Measurements from ENCODE around the gene WNT3A. TPM values are rescaled to one million over a fixed set of nuclear protein-coding genes. Genes with fewer than 3 reads are reported as not detected.
A peak's percentile ranks its signal among the peaks of the same experiment; 100 is the strongest.

The WNT3A gene
- total and polyA plus RNA-seq, 4 donors: 0.09 to 3.1 (median 1.9) TPM

GRCh38 chr1:228050571-228051231, 43.9 kb downstream of the WNT3A start:
- Histone ChIP-seq H3K27ac (ENCODE audit: low read depth in 1 of 2, low read length in 1 of 2) (no peak overlapping the region), H3K9ac (ENCODE audit: insufficient read depth in 1 of 2, low read length in 2 of 2) (no peak overlapping the region), H3K27me3 (ENCODE audit: control insufficient read depth in 3 of 3, insufficient read depth in 3 of 3, low read length in 2 of 3) (peaks cover 0 to 8% (median 0%) of the 10 kb centered on the region in 3 donors), H3K4me1 (ENCODE audit: control insufficient read depth in 5 of 5, insufficient read depth in 5 of 5, low read length in 5 of 5) (peaks cover 0 to 10% (median 0%) of the 10 kb centered on the region in 5 donors), H3K36me3 (ENCODE audit: control insufficient read depth in 4 of 4, insufficient read depth in 4 of 4, low read length in 4 of 4) (no peaks in the 10 kb centered on the region), H3K9me3 (ENCODE audit: control insufficient read depth in 4 of 4, insufficient read depth in 3 of 4, low read length in 3 of 4) (peaks cover 0 to 4% (median 0%) of the 10 kb centered on the region in 4 donors), H3K4me3 (no peak overlapping the region)
- TF ChIP-seq CTCF (IDR thresholded peaks at IDR 0.05; ENCODE audit: control extremely low read depth, extremely low read depth): no peak
- 93 to 94% methylated on average over 30 of the region's 30 CpGs for WGBS, 2 donors
- DNase-seq: peak in 1 of 3 donors; percentile 10
- no peak for ATAC-seq (ENCODE audit: insufficient read depth, low FRiP score)

DNA sequence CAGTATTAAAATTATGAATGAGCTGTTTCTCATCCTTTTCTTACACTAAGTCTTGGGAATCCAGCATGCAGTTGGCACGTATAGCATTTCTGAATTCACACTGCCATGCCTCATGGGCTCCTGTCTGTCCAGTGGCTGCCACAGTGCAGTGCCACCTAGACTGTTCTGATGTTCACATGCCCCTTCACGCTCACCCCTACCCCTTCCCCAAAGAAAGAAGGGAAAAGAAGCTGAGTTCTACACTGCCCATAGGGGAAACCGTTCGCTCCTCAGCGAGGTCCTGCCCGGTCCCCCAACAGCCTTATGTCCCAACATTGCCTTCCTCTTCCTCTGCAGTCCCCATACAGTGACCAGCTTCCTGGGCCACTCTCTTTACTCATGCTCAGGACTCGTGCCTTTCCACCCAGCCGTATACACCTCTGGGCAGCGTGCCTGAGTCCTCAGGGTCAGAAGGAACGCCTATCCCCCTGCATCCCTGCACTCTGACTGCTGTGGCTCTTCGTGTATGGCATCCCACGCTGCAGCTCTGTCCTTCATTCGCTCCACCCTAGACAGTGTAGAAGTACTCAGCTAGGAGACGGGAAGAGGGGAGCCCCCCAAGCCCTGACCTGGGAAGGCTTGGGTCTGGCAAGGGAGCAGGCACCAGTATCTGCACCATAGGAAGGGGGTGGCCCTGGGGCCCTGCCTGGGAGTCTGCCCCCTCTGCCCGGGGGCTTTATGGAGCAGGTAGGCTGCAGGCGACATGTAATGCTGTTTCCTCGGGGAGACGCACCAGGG, 51.6 kb downstream of the WNT3A start:
- H3K9me3 ChIP-seq (ENCODE audit: control insufficient read depth in 4 of 4, insufficient read depth in 3 of 4, low read length in 3 of 4): peaks cover 0 to 7% (median 0%) of the 10 kb centered on the region in 4 donors
- H3K4me1 ChIP-seq (ENCODE audit: control insufficient read depth in 5 of 5, insufficient read depth in 5 of 5, low read length in 5 of 5): peaks cover 0 to 9% (median 0%) of the 10 kb centered on the region in 5 donors
- no peak overlapping the region for H3K9ac ChIP-seq (ENCODE audit: insufficient read depth in 1 of 2, low read length in 2 of 2)
- no peak overlapping the region for H3K27ac ChIP-seq (ENCODE audit: low read depth in 1 of 2, low read length in 1 of 2)
- H3K4me3 ChIP-seq: no peak overlapping the region
- H3K27me3 ChIP-seq (ENCODE audit: control insufficient read depth in 3 of 3, insufficient read depth in 3 of 3, low read length in 2 of 3): peaks cover 0 to 41% (median 39%) of the 10 kb centered on the region in 3 donors
- ATAC-seq (ENCODE audit: insufficient read depth, low FRiP score) (no peak), DNase-seq (no peak)
- H3K36me3 ChIP-seq (ENCODE audit: control insufficient read depth in 4 of 4, insufficient read depth in 4 of 4, low read length in 4 of 4): no peaks in the 10 kb centered on the region
- 45 to 53% methylated on average over 18 of the region's 18 CpGs for WGBS, 2 donors
- no peak for TF ChIP-seq CTCF (IDR thresholded peaks at IDR 0.05; ENCODE audit: control extremely low read depth, extremely low read depth)

DNA sequence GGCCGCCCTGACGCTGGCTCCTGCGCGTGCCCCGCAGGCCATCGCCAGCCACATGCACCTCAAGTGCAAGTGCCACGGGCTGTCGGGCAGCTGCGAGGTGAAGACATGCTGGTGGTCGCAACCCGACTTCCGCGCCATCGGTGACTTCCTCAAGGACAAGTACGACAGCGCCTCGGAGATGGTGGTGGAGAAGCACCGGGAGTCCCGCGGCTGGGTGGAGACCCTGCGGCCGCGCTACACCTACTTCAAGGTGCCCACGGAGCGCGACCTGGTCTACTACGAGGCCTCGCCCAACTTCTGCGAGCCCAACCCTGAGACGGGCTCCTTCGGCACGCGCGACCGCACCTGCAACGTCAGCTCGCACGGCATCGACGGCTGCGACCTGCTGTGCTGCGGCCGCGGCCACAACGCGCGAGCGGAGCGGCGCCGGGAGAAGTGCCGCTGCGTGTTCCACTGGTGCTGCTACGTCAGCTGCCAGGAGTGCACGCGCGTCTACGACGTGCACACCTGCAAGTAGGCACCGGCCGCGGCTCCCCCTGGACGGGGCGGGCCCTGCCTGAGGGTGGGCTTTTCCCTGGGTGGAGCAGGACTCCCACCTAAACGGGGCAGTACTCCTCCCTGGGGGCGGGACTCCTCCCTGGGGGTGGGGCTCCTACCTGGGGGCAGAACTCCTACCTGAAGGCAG, 52.3 kb downstream of the WNT3A start:
- Histone ChIP-seq H3K9ac (ENCODE audit: insufficient read depth in 1 of 2, low read length in 2 of 2) (no peak overlapping the region), H3K4me3 (peak overlapping the region; percentile 5), H3K4me1 (ENCODE audit: control insufficient read depth in 5 of 5, insufficient read depth in 5 of 5, low read length in 5 of 5) (peaks cover 0 to 9% (median 0%) of the 10 kb centered on the region in 5 donors), H3K36me3 (ENCODE audit: control insufficient read depth in 4 of 4, insufficient read depth in 4 of 4, low read length in 4 of 4) (no peaks in the 10 kb centered on the region), H3K9me3 (ENCODE audit: control insufficient read depth in 4 of 4, insufficient read depth in 3 of 4, low read length in 3 of 4) (peaks cover 0 to 7% (median 0%) of the 10 kb centered on the region in 4 donors), H3K27ac (ENCODE audit: low read depth in 1 of 2, low read length in 1 of 2) (no peak overlapping the region), H3K27me3 (ENCODE audit: control insufficient read depth in 3 of 3, insufficient read depth in 3 of 3, low read length in 2 of 3) (peaks cover 5 to 41% (median 39%) of the 10 kb centered on the region in 3 donors)
- 8 to 10% methylated on average over 64 to 66 of the region's 66 CpGs for WGBS, 2 donors
- no peak for TF ChIP-seq CTCF (IDR thresholded peaks at IDR 0.05; ENCODE audit: control extremely low read depth, extremely low read depth)
- ATAC-seq (ENCODE audit: insufficient read depth, low FRiP score) (peak; percentile 9), DNase-seq (peak in 1 of 3 donors; percentile 34)

Data from lung (tissue), 12 donors.